HCEC 1CT (cell line): Measurements from ENCODE around the gene AMTN.

Source experiments
- DNase-seq: peaks from one replicate; pipeline ENCODE4 v3.0.0-alpha.2; 2017

AMTN gene

DNA sequence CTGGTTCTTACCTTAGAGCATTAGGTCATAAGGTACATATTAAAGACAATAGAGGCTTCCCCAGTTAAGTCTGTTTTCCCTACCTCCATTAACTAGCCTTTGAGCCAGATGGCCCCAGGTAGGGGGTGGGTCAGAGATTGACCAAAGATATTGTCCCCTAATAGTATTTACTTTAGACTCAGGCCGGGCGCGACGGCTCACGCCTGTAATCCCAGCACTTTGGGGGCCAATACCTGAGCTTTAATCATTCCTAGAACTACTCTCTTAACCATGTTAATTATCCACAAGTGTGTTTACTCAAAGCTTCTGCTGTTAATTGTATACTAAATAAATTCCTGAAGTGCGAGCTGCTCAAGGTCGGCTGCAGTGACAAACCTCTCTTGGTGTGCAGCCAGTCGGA is 45.7 kb downstream of the AMTN start:
- DNase-seq, result no peak

DNA sequence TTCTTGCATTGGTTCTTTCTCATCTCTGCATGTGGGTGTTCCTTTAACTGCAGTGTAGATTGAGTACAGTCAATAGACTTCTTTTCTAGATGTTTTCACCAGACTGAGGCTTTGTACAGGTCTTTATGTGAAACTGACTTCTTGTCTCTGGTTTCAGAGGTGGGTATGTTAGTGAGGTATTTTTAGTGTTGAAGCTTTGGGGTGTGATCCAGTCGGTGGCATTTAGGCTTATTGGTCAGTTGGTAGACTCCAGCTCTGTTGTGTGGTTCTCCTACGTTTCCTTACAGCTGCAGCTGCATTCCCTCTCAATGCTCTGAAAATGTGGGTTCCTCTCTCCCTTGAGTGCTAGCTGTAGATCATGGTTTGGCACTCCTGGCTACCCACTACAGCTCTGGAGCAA is 52.4 kb downstream of the AMTN start:
- no peak for DNase-seq

GRCh38 chr4:70571772-70572171 is 53.4 kb downstream of the AMTN start:
- DNase-seq, result no peak

DNA sequence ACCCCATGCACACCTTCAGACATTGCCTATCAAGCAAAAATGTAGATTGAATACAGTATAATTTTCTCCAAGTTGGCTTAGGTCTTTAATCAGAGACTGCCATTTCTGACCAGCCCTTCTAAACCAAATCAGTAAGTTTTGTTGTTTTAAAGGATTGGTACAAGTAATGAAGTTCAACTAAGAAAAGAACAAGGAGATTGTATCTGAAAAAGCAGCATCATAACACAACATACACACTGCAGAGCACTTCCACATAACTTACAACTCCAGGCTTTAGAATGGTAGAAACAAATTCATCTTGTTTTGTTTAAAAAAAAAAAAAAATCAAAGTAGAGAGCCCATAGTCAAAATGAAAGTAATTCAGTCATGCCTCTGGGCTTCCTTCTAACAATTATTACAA is 57.6 kb downstream of the AMTN start:
- DNase-seq, result no peak

- DNase-seq, result no peak
These were observed 59.0 kb downstream of the AMTN start for GRCh38 chr4:70577220-70577927.

- DNase-seq, result no peak
These were observed 63.6 kb downstream of the AMTN start for GRCh38 chr4:70581980-70582379.
